ENCODE measurements around the gene ZNF407. TPM values are rescaled to one million over a fixed set of nuclear protein-coding genes. Genes with fewer than 3 reads are reported as not detected.

The ZNF407 gene
- total and polyA plus RNA-seq, 8 donors, result 2.1 to 49.0 (median 14.6) TPM

- no peak for TF ChIP-seq EP300 (IDR thresholded peaks at IDR 0.05)
- no peak for TF ChIP-seq POLR2AphosphoS5 (IDR thresholded peaks at IDR 0.05)
- no peak for TF ChIP-seq CTCF (IDR thresholded peaks at IDR 0.05)
- TF ChIP-seq POLR2A (IDR thresholded peaks at IDR 0.05), result no peak
- Histone ChIP-seq H3K27me3 (no peaks in the 10 kb centered on the region), H3K9me3 (no peaks in the 10 kb centered on the region), H3K4me1 (no peaks in the 10 kb centered on the region), H3K27ac (no peak overlapping the region), H3K4me3 (no peak overlapping the region), H3K36me3 (peaks cover 0 to 4% (median 2%) of the 10 kb centered on the region in 4 donors)
- WGBS, 5 donors, result 83 to 92% (median 89%) methylated on average over 3 of the region's 3 CpGs
- intact Hi-C loops (cut with DNase I; ENCODE audit: low total_unique reads), result no loop called here
- DNase-seq, result no peak
Observed at GRCh38 chr18:74725690-74726089, 128.0 kb downstream of the ZNF407 start.

GRCh38 chr18:74728586-74728985 lies 130.9 kb downstream of the ZNF407 start:
- TF ChIP-seq EP300 (IDR thresholded peaks at IDR 0.05), result no peak
- TF ChIP-seq POLR2AphosphoS5 (IDR thresholded peaks at IDR 0.05), result no peak
- no peak for TF ChIP-seq POLR2A (IDR thresholded peaks at IDR 0.05)
- no peak for TF ChIP-seq CTCF (IDR thresholded peaks at IDR 0.05)
- H3K4me3 ChIP-seq, result no peak overlapping the region
- H3K9me3 ChIP-seq, result no peaks in the 10 kb centered on the region
- H3K27me3 ChIP-seq, result no peaks in the 10 kb centered on the region
- H3K27ac ChIP-seq, result no peak overlapping the region
- H3K4me1 ChIP-seq, result no peaks in the 10 kb centered on the region
- intact Hi-C loops (cut with DNase I; ENCODE audit: low total_unique reads), result no loop called here
- H3K36me3 ChIP-seq, result peaks cover 0 to 4% (median 2%) of the 10 kb centered on the region in 4 donors
- WGBS, 5 donors, result 91 to 94% (median 94%) methylated on average over 5 of the region's 5 CpGs
- no peak for DNase-seq

GRCh38 chr18:74731097-74731496 lies 133.4 kb downstream of the ZNF407 start:
- TF ChIP-seq POLR2AphosphoS5 (IDR thresholded peaks at IDR 0.05) (no peak), EP300 (IDR thresholded peaks at IDR 0.05) (no peak)
- intact Hi-C loops (cut with DNase I; ENCODE audit: low total_unique reads), result no loop called here
- H3K36me3 ChIP-seq, result peaks cover 0 to 4% (median 2%) of the 10 kb centered on the region in 4 donors
- H3K4me3 ChIP-seq, result no peak overlapping the region
- H3K9me3 ChIP-seq, result no peaks in the 10 kb centered on the region
- no peaks in the 10 kb centered on the region for H3K4me1 ChIP-seq
- H3K27me3 ChIP-seq, result no peaks in the 10 kb centered on the region
- 92 to 98% (median 96%) methylated on average over 5 of the region's 5 CpGs for WGBS, 5 donors
- DNase-seq, result no peak
- no peak overlapping the region for H3K27ac ChIP-seq

GRCh38 chr18:74732380-74732779 lies 134.7 kb downstream of the ZNF407 start:
- H3K4me1 ChIP-seq, result no peaks in the 10 kb centered on the region
- WGBS, 5 donors, result 83 to 95% (median 94%) methylated on average over 1 of the region's 1 CpG
- intact Hi-C loops (cut with DNase I; ENCODE audit: low total_unique reads), result no loop called here
- no peaks in the 10 kb centered on the region for H3K9me3 ChIP-seq
- peaks cover 0 to 4% (median 2%) of the 10 kb centered on the region in 4 donors for H3K36me3 ChIP-seq
- no peak overlapping the region for H3K4me3 ChIP-seq
- H3K27ac ChIP-seq, result no peak overlapping the region
- TF ChIP-seq POLR2A (IDR thresholded peaks at IDR 0.05) (no peak), CTCF (IDR thresholded peaks at IDR 0.05) (no peak)
- DNase-seq, result no peak
- no peaks in the 10 kb centered on the region for H3K27me3 ChIP-seq

- Histone ChIP-seq H3K27me3 (no peaks in the 10 kb centered on the region), H3K4me1 (no peaks in the 10 kb centered on the region), H3K27ac (no peak overlapping the region), H3K36me3 (peaks cover 0 to 2% (median 0%) of the 10 kb centered on the region in 4 donors), H3K9me3 (no peaks in the 10 kb centered on the region), H3K4me3 (no peak overlapping the region)
- intact Hi-C loops (cut with DNase I; ENCODE audit: low total_unique reads), result no loop called here
- 86 to 97% (median 94%) methylated on average over 3 of the region's 3 CpGs for WGBS, 5 donors
- peak in 1 of 2 donors; percentile 12 for DNase-seq
- TF ChIP-seq POLR2AphosphoS5 (IDR thresholded peaks at IDR 0.05) (no peak), EP300 (IDR thresholded peaks at IDR 0.05) (no peak), CTCF (IDR thresholded peaks at IDR 0.05) (no peak), POLR2A (IDR thresholded peaks at IDR 0.05) (no peak)
Observed at GRCh38 chr18:74733598-74733997, 135.9 kb downstream of the ZNF407 start.

Data from stomach (tissue), 9 donors.